Parietal lobe (tissue), 2 donors: ENCODE results near the gene WDR93. TPM values are rescaled to one million over a fixed set of nuclear protein-coding genes. Genes with fewer than 3 reads are reported as not detected.

ENCODE experiments used
- small RNA-seq: library from RNA; depleted of rRNA; stranded (forward); fragments of <200 nt; gene quantifications from one replicate; pipeline ENCODE3, GENCODE V24; 2014; ENCODE audit warnings: low replicate concordance
- total RNA-seq: library from RNA; depleted of rRNA; stranded (reverse); fragments of >200 nt; gene quantifications from one replicate; pipeline ENCODE4 v1.2.3, GENCODE V29; 2014

Gene WDR93
- total RNA-seq = 0.63 TPM

GRCh38 chr15:89690276-89691218 is at the start of gene WDR93, which contains the start of gene PEX11A:
Gene WDR93, plus strand, starts transcription at chr15:89690811. Its CDS starts 10,936 bp downstream, at chr15:89701747.
Gene PEX11A, minus strand, starts transcription at chr15:89690754. Its CDS starts 122 bp downstream, at chr15:89690632.

GRCh38 chr15:89654847-89655805 is 35.5 kb upstream of the WDR93 start, which contains the start of gene KIF7:
Gene KIF7, minus strand, starts transcription at chr15:89655467. Its CDS starts 2,537 bp downstream, at chr15:89652930.

GRCh38 chr15:89679212-89679611 is 11.4 kb upstream of the WDR93 start, which contains the start of gene PLIN1:
Gene PLIN1, minus strand, starts transcription at chr15:89679367. Its CDS starts 1,878 bp downstream, at chr15:89677489.

GRCh38 chr15:89750560-89751542 is 60.2 kb downstream of the WDR93 start, which contains the start of gene MESP1:
Gene MESP1, minus strand, starts transcription at chr15:89751249. Its CDS starts 18 bp downstream, at chr15:89751231.

GRCh38 chr15:89776274-89777072 is 85.9 kb downstream of the WDR93 start, which contains the start of gene MESP2:
Gene MESP2, plus strand, starts transcription at chr15:89776332. Its CDS starts 26 bp downstream, at chr15:89776358.

Small RNA genes lying within 50 kb of the gene (small RNA-seq; reads per million reads assigned to genes)
- gene RNU6-132P = not detected

Other genes with a start within 250 kb of the WDR93 start
- gene RHCG, start 194.2 kb upstream of the WDR93 start, total RNA-seq = 2.8 TPM
- gene TICRR, start 115.3 kb upstream of the WDR93 start, total RNA-seq = 6.6 TPM
- gene KIF7, start 35.3 kb upstream of the WDR93 start, total RNA-seq = 10.6 TPM
- gene PLIN1, start 11.4 kb upstream of the WDR93 start, total RNA-seq = 0.31 TPM
- 10.3 TPM for gene PEX11A, start 57 bp upstream of the WDR93 start, total RNA-seq
- gene MESP1, start 60.4 kb downstream of the WDR93 start, total RNA-seq = 2.2 TPM
- gene MESP2, start 85.5 kb downstream of the WDR93 start, total RNA-seq = not detected
- gene ANPEP, start 124.0 kb downstream of the WDR93 start, total RNA-seq = 1.3 TPM
- gene AP3S2, start 203.2 kb downstream of the WDR93 start, total RNA-seq = 59.5 TPM
- gene ARPIN, start 222.1 kb downstream of the WDR93 start, total RNA-seq = 21.6 TPM